Measurements from ENCODE around the gene PCGF1. TPM values are rescaled to one million over a fixed set of nuclear protein-coding genes. Genes with fewer than 3 reads are reported as not detected.

The PCGF1 gene
- total RNA-seq (2014; rRNA removed; shearing (Covaris generic)) = 27.2 and 29.8 TPM in 2 replicates
- polyA plus RNA-seq (2015; cell fraction: cytosol; rRNA removed) = 15.8 and 20.2 TPM in 2 replicates
- 27.8 TPM in 2 replicates for polyA plus RNA-seq (2015; cell fraction: nucleus; rRNA removed)

- peak; percentile 96 for DNase-seq (ENCODE audit: low read depth)
Measured at GRCh38 chr2:74507145-74507925, at the start of gene PCGF1. TSS of gene PCGF1 (minus strand) at chr2:74507695. CDS start at chr2:74507668, 27 bp downstream.

- no peak for DNase-seq (ENCODE audit: low read depth)
Measured at GRCh38 chr2:74556831-74557370, 49.4 kb upstream of the PCGF1 start.

- DNase-seq (ENCODE audit: low read depth) = no peak
Measured at GRCh38 chr2:74556159-74556558, 48.7 kb upstream of the PCGF1 start.

- peak; percentile 30 for DNase-seq (ENCODE audit: low read depth)
Measured at GRCh38 chr2:74555610-74556103, 48.2 kb upstream of the PCGF1 start.

- DNase-seq (ENCODE audit: low read depth) = peak; percentile 50
Measured at GRCh38 chr2:74554820-74555531, 47.5 kb upstream of the PCGF1 start.

- peak; percentile 81 for DNase-seq (ENCODE audit: low read depth)
Measured at GRCh38 chr2:74553892-74554819, 46.7 kb upstream of the PCGF1 start, which contains the start of the genes DOK1 and LOXL3. TSS of gene DOK1 (plus strand) at chr2:74554720. CDS start at chr2:74554755, 35 bp downstream. TSS of gene LOXL3 (minus strand) at chr2:74553942. CDS start at chr2:74552634, 1,308 bp downstream.

GRCh38 chr2:74552914-74553811, 45.7 kb upstream of the PCGF1 start:
- peak; percentile 62 for DNase-seq (ENCODE audit: low read depth)

- peak; percentile 70 for DNase-seq (ENCODE audit: low read depth)
Measured at GRCh38 chr2:74551942-74552913, 44.7 kb upstream of the PCGF1 start.

GRCh38 chr2:74551530-74551929, 44.0 kb upstream of the PCGF1 start:
- no peak for DNase-seq (ENCODE audit: low read depth)

- DNase-seq (ENCODE audit: low read depth) = no peak
Measured at GRCh38 chr2:74550231-74550630, 42.7 kb upstream of the PCGF1 start.

- DNase-seq (ENCODE audit: low read depth) = no peak
Measured at GRCh38 chr2:74548900-74549826, 41.7 kb upstream of the PCGF1 start.

- DNase-seq (ENCODE audit: low read depth) = no peak
Measured at GRCh38 chr2:74548285-74548899, 40.9 kb upstream of the PCGF1 start.

- DNase-seq (ENCODE audit: low read depth) = no peak
Measured at GRCh38 chr2:74546004-74546403, 38.5 kb upstream of the PCGF1 start.

- DNase-seq (ENCODE audit: low read depth) = no peak
Measured at GRCh38 chr2:74544634-74545033, 37.1 kb upstream of the PCGF1 start.

GRCh38 chr2:74542978-74543377, 35.5 kb upstream of the PCGF1 start:
- no peak for DNase-seq (ENCODE audit: low read depth)

GRCh38 chr2:74540291-74540690, 32.8 kb upstream of the PCGF1 start:
- DNase-seq (ENCODE audit: low read depth) = no peak

- DNase-seq (ENCODE audit: low read depth) = no peak
Measured at GRCh38 chr2:74538881-74539339, 31.4 kb upstream of the PCGF1 start.

Measured in HT1080 (cell line).